GM21576 (cell line): ENCODE results near the gene CYP2S1.
"Not testable (repeated sequence)": the region's sequence is repeated elsewhere in the genome, so short reads cannot be mapped to it uniquely, and the experiment has no call there.

Experiments used
- ATAC-seq: cut with Tn5 transposase; IDR thresholded peaks from one replicate; pipeline ENCODE4 v1.9.1; 2021; ENCODE audit warnings: mild to moderate bottlenecking, moderate library complexity; ENCODE audit not compliant: unreplicated experiment

CYP2S1 gene, protein sequence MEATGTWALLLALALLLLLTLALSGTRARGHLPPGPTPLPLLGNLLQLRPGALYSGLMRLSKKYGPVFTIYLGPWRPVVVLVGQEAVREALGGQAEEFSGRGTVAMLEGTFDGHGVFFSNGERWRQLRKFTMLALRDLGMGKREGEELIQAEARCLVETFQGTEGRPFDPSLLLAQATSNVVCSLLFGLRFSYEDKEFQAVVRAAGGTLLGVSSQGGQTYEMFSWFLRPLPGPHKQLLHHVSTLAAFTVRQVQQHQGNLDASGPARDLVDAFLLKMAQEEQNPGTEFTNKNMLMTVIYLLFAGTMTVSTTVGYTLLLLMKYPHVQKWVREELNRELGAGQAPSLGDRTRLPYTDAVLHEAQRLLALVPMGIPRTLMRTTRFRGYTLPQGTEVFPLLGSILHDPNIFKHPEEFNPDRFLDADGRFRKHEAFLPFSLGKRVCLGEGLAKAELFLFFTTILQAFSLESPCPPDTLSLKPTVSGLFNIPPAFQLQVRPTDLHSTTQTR

DNA sequence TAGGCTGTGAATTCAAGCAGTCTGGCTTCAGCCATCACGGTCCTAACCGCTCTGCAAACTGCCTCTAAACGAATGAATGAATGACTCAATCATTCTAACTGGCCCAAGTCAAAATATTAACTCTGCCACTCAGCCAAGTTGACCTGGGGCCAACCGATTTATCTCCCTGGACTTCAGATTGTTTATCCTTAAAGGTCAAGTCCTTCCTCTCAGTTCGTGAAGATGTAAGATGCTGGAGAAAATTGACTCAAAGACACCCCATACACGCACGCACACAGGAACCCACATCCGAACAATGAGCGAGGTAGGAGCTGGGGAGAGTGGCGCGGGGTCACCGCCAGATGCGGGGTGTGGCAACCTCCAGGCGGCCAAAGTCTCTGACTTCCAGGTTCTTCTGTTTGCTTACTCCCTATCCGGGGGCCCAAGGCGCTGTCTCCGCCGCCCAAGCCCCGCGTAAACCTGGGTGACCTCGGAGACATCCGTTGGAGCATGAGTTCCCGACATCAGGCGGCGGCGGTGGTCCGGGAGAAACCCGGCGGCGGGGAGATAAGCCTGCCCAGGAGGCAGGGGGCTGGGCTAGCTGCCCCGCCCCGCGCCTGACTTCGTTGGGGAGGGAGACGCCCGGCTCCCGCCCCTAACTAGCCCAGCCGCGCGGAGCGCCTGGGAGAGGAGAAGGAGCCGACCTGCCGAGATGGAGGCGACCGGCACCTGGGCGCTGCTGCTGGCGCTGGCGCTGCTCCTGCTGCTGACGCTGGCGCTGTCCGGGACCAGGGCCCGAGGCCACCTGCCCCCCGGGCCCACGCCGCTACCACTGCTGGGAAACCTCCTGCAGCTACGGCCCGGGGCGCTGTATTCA lies at the start of gene CYP2S1:
Gene CYP2S1, plus strand, starts transcription at position 646 of the 856 bp plus-strand sequence. Its CDS starts 46 bp downstream, at position 692.
- ATAC-seq, result no peak

DNA sequence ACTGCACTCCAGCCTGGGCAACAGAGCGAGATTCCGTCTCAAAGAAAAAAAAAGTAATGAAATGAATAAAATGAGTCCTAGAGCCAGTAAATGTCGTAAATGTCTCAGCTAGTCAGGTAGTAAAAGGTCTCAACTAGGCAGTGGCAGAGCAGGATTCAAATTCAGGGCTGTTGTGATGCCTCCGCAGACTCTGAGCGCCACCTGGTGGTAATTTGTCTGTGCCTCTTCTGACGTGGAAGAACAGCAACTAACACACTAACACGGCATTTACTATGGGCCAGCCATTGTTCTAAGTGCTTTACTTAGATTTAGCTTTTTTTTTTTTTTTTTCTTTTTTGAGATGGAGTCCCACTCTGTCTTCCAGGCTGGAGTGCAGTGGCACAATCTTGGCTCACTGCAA lies 48.6 kb upstream of the CYP2S1 start:
- no peak for ATAC-seq

DNA sequence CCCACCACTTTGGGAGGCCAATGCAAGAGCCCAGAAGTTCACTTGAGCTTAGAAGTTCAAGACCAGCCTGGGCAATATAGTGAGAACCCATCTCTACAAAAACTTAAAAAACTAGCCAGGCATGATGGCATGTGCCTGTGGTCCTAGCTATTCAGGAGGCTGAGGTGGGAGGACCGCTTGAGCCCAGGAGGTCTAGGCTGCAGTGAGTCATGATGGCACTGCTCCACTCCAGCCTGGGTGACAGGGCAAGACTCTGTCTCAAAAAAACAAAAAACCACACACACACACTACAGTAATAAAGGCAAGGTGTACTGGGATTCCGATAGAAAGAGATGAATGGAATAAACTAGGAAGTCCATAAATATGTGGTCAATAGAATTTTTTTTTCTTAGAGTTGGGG lies 43.2 kb upstream of the CYP2S1 start:
- no peak for ATAC-seq

DNA sequence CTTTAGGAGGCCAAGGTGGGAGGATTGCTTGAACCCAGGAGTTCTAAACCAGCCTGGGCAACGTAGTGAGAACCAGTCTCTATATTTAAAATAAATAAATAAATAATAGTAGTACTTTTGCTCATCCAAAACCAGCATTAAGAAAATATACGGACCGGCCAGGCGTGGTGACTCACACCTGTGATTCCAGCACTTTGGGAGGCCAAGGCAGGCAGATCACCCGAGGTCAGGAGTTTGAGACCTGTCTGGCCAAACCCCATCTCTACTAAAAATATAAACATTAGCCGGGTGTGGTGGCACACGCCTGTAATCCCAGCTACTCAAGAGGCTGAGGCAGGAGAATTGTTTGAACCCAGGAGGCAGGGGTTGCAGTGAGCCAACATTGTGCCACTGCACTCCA lies 42.0 kb upstream of the CYP2S1 start:
- not testable (repeated sequence) for ATAC-seq

DNA sequence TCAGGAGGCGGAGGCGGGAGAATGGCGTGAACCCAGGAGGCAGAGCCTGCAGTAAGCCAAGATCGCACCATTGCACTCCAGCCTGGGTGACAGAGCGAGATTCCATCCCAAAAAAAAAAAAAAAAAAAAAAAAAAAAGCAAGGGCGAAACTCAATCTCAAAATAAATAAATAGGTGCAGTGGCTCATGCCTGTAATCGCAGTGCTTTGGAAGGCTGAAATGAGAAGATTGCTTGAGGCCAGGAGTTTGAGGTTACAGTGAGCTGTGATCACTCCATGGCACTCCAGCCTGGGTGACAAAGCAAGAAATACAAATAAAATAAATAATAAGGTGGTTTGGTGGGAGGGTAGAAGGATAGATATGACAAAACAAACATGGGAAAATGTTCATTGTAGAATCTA lies 39.0 kb upstream of the CYP2S1 start:
- ATAC-seq, result no peak

DNA sequence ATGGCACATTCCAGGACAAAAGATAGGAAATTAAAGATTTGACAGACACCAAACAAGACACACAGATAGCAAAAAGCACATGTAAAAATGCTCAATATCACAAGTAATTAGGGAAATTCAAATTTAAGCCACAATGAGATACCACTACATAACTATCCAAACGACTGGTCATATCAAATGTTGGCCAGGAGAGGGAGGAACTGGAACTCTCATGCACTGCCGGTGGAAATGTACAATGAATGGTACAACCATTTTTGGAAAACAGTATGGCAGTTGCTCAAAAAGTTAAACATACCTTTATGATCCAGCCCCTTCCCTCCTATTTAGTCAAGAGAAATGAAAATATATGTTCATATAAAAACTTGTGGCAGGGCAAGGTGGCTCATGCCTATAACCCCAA lies 36.8 kb upstream of the CYP2S1 start:
- ATAC-seq, result no peak

DNA sequence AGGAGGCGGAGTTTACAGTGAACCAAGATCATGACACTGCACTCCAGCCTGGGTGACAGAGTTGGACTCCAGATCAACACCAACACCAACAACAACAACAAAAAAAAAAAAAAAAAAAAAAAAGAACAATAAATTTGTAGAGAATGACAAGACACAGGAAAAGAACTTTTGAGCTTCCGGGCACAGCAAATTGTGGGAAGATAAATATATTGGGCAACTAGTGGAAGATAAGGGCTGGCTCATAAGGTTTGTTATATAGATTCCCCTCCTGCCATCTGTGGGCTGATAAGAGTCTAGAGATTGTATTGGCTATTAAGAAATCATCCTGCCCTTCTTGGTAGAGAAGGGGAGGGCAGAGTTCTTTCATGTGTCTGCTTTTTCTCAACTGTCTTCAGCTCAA lies 33.1 kb upstream of the CYP2S1 start:
- ATAC-seq, result no peak

DNA sequence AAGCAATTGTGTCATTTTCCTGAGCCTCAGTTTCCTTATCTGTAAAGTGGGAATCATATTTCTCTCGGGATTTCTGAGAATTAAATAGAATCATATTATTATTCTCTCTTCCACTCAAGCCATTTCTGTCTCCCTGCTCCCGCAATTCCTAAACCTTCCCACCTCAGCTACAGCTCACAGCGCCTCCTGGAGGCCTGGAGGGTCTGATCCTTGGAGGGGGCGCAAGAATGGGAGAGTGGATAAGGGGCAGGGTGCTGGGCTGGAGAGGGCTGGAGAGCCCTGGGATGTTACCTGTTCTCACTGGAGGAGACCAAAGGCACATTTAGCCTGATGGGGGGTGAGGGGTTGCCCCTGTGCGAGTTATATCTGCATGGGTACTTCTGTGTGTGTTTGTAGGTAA lies 31.1 kb upstream of the CYP2S1 start:
- no peak for ATAC-seq

DNA sequence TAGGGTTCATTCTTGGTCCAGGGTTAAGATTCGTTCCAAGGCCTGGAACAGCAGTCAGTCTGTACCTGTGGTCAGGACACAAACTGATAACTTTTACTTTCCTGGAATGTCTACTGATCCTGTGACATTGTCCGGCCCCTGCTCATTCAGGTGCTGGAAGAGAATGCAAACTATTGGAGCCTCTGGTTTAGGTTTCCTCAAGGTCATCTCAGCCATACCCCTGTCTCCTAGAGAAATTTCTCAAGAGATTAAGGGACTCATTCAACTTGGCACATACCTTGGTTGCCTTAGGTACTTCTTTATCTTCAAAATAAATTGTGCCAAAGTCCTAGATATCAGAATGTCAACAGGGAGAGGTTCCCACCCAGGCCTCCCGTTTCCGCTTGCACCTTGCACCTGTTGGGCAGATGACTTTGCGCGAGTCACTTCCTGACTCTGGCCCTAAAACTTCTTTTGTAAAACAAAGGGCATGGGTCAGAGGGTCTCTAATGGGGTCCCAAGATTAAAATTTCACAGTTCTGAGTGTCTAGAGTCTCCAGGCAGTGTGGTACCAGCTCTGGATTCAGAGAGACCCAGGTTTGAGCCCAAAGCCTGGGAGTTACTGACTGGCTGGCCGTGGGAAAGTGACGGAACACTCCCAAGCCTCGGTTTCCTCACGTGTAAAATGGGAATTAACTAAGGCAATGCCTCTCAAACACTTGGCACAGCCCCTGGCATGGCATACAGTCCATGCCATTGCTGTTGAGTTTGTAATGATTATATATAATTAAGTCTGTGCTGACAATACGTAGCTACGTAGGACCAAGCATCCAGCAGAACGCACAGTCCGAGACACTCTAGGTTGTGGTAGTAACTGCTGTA lies 25.8 kb upstream of the CYP2S1 start:
- ATAC-seq, result no peak

DNA sequence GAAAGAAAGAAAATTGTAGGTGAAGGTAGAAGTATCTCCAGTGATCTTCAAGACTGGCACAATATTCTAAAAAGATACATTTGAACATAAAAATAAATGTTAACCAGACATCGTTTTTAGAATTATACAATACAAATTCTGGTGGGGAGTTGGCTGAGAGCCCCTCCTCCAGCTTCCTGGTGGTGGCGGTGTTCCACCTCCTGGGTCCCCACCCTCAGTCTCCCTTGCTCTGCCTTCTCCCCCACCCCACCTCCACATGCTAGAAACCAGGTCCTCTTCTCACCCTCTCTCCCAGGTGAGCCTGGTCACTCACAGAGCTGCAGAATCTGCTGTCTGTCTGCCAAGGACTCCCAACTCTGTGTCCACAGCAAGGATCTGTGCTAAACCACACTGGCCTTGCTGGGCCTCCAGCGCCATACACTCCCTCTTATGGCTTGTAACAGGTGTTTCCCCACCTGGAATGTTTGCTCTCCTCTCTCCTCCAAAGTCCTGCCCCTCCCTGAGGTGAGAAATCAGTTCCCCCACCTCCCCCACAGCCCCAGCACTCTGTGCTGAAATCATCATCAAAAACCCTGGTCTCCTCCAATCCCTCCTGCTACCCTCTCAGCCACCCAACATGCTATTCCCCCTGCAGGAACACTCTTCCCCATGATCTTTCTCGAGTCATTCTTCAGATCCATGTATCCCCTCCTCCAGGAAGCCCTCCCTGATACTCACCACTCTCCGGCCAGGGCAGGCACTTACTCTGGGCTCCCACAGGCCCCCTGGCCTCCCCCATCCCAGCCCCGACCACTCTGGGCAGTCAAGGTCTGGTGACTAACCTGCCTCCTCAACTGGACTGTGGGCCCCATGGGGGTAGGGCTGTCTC lies 20.5 kb upstream of the CYP2S1 start:
- ATAC-seq, result no peak

DNA sequence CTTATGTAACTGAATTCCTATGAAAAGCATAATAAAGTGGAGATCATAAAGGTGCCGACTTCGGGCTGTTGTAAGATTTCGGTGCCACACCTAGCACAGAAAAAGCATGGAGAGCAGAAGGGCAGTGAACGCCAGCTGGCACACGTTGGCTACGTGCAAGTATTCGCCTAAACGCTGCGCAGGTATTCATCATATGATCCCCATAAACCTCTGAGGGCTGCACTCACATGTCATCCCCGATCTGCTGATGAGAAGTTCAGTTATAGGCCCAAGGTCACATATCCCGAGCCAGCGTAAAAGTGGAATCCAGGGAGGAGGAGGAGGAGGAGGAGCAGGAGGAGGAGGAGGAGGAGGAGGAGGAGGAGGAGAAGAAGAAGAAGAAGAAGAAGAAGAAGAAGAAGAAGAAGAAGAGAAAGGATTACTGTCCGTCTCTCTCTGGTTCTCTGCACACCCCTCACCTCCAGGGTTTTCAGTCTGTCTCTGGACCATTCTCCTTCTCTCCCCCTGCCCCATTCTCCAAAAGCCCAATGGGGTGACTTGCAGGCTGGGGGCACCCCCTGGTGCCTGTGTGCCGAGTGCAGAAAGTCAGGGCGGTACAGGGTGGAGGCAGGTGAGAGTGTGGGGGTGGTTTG lies 18.6 kb upstream of the CYP2S1 start:
- no peak for ATAC-seq

DNA sequence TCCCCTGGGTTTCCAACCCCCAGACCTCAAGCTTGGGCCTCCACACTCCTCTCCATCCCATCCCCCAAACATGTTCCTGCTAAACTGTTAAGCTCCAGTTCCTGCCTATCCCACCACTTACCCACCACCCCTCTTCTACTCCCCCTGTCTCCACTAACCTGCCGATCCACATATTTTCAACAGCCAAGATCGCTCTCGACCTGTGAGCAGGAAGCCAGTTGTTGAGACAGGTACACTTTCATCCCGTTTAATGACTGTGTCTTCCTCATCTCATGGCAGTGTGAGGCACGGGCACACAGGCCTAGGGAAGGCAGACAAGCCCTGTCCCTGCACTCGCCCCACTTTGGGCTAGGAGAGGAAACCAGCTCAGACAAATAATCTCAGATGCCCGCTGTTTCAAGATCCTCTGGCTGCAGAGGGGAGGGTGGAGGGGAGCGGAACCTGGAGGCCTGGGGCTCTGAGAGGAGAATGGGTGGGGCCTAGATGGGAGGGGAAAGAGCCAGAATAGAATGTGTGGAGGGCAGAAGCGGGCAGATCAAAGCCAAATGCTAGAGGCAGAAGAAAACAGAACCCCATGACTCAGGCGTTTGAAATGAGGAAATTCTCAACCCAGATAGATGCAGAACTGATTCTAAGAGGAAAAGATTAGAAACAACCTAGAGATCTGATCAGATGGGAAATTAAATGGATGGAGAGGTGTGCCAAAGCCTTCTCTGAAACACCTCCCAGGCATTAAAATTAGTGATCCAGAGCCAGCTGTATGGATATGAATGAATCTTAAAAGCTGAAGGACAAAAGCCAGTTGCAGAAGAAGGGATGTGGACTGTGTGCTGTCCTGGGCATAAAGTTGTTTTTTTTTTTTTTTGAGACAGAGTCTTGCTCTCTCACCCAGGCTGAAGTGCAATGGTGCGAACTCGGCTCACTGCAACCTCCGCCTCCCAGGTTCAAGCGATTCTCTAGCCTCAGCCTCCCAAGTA lies 16.9 kb upstream of the CYP2S1 start:
- ATAC-seq, result no peak

DNA sequence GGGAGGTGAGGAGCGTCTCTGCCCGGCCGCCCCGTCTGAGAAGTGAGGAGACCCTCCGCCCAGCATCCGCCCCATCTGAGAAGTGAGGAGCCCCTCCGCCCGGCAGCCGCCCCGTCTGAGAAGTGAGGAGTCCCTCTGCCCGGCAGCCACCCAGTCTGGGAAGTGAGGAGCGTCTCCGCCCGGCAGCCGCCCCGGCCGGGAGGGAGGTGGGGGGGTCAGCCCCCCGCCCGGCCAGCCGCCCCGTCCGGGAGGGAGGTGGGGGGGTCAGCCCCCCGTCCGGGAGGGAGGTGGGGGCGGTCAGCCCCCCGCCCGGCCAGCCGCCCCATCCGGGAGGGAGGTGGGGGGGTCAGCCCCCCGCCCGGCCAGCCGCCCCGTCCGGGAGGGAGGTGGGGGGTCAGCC lies 12.8 kb upstream of the CYP2S1 start:
- not testable (repeated sequence) for ATAC-seq

DNA sequence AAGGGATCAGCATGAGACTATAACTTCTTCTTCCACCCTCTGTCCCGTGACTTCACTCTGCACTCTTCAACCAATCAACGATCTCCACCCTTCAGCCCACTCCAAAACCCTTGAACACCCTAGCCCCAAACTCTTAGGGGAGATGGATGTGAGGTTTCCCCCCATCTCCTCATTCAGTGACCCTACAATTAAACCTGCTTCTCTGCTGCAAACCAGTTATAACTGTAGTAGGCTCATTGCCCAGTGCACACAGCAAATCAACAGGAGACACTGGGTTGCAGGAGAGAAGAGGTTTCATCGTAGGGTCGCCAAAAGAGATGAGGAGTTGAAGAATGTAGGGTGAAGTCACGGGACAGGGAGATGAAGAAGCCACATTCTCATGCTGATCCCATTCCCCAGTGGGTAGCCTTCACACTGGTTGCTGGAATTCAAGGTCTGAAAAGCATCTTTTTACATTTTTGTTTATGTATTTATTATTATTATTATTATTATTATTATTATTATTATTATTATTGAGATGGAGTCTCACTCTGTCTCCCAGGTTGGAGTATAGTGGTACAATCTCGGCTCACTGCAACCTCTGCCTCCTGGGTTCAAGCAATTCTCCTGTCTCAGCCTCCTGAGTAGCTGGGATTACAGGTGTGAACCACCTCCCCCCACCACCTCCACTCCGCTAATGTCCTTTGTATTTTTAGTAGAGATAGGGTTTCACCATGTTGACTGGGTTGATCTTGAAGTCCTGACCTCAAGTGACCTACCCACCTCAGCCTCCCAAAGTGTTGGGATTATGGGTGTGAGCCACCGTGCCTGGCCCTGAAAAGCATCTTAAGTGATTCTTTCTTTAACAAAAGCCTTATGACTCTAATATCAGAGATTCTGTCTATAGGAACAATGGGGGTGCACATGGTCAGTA lies 5.8 kb upstream of the CYP2S1 start:
- no peak for ATAC-seq

DNA sequence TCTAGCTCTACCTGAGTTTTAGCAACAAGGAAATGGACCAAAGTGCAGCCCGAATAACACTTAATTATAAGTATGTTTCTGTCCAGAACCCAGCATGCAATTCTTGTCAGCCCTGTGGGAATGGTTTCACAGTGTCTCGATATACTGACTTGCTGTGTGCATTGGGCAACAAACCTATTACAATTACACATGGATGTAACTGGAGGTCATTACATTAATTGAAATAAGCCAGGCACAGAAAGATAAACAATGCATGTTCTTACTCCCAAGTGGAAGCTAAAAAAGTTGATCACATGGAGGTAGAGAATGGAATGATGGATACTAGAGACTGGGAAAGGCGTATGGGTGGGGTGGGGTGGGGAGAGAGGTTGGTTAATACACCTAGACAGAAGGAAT lies 5.1 kb upstream of the CYP2S1 start:
- no peak for ATAC-seq

DNA sequence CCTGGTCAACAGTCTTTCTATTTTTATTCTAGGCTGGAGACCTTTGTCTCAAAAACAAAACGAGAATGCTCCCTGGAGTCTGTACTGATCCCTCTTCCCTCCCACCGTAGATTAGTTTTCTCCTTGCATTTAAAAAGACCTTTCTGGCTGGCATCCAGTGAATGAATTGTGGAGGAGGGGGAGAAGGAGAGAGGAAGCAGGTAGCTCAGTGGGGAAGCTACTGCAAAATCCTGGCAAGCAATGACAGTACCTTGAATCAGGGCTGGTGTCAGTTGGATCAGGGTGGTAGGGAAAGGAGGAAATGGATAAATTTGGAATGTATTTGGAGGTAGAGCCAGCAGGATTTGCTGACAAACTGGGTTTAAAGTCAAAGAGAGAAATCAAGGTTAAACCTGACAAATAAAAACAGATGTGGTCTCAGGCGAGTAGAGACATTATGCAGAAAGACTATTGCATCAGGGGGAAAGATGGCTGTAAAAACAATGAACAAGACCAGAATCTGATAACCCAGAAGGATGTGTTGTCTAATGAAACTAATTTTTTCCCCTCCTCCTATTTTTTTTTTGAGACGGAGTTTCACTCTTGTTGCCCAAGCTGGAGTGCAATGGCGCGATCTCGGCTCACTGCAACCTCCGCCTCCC lies 3.5 kb upstream of the CYP2S1 start:
- ATAC-seq, result no peak
